Non-pigmented ciliary epithelial cell (primary cell): ENCODE results near the gene NFIC.
"Not testable (repeated sequence)": the region's sequence is repeated elsewhere in the genome, so short reads cannot be mapped to it uniquely, and the experiment has no call there.

Experiments
- DNase-seq: peaks from one replicate; pipeline ENCODE4 v3.0.0-alpha.2; 2010; ENCODE audit warnings: low read depth

Gene NFIC

GRCh38 chr19:3423183-3423829, 56.9 kb downstream of the NFIC start:
- no peak for DNase-seq

GRCh38 chr19:3426433-3426832, 60.0 kb downstream of the NFIC start:
- DNase-seq = no peak

GRCh38 chr19:3430366-3430680, 63.9 kb downstream of the NFIC start:
- DNase-seq = not testable (repeated sequence)

- no peak for DNase-seq
These were observed 65.5 kb downstream of the NFIC start for GRCh38 chr19:3431760-3432397.

GRCh38 chr19:3433313-3433712, 66.9 kb downstream of the NFIC start:
- DNase-seq = no peak

- no peak for DNase-seq
These were observed 67.6 kb downstream of the NFIC start for GRCh38 chr19:3433805-3434540.

- peak; percentile 72 for DNase-seq
These were observed 68.5 kb downstream of the NFIC start for GRCh38 chr19:3434630-3435553.

- DNase-seq = no peak
These were observed 73.7 kb downstream of the NFIC start for GRCh38 chr19:3440082-3440481.

GRCh38 chr19:3441089-3441985, 75.0 kb downstream of the NFIC start:
- DNase-seq = no peak

GRCh38 chr19:3441986-3442329, 75.6 kb downstream of the NFIC start:
- no peak for DNase-seq

GRCh38 chr19:3442487-3443071, 76.2 kb downstream of the NFIC start:
- no peak for DNase-seq

GRCh38 chr19:3443840-3444694, 77.7 kb downstream of the NFIC start:
- DNase-seq = no peak

- DNase-seq = no peak
These were observed 78.4 kb downstream of the NFIC start for GRCh38 chr19:3444695-3445234.

- DNase-seq = not testable (repeated sequence)
These were observed 80.3 kb downstream of the NFIC start for GRCh38 chr19:3446657-3447056.

GRCh38 chr19:3448616-3449334, 82.4 kb downstream of the NFIC start:
- no peak for DNase-seq

GRCh38 chr19:3450796-3451411, 84.5 kb downstream of the NFIC start:
- DNase-seq = peak; percentile 99

GRCh38 chr19:3451451-3451866, 85.1 kb downstream of the NFIC start:
- DNase-seq = no peak

GRCh38 chr19:3452171-3452941, 86.0 kb downstream of the NFIC start:
- no peak for DNase-seq
